ENCODE measurements around the gene CD55.

CD55 gene

DNA sequence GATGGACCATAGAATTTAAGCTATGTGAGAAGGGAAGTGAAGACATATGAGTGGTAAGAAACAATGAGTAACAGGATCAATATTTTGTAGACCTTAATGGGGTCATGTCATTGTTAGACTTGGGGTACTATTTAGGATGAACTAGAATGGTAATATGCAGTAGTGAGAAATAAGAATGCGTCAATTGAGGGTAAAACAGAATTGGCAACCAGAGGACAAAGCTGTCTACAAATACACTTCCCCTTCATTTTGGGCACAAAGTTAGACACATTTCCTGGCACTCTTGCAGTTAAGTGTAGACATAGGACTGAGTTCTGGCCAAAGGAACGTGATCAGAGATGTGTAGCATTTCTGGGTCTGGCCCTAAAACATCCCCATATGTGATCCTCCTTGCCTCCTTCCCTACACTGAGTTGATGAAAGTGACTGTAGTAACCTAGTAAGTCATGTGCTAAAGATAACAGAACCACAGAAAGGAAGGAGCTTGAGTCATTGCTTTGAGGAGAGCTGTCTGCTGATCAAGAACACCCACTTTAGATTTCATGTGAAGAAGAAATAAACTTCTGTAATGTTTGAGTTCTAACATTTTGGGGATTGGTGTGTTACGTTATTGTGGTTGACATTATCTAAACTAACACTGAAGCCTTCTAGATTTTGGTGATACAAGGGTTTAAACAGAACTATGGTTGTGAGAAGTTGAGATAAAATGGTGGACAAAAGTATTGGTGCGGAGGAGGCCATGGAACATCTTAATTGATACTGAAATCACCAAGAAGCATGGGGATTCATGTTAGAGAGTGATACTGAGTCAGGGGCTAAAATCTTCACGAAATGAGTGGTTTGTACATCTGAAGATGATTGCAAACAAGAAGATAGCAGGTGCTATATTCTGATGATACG, 41.7 kb downstream of the CD55 start:
- no peak for DNase-seq (ENCODE audit: low read depth)

GRCh38 chr1:207363871-207364270, 42.4 kb downstream of the CD55 start:
- no peak for DNase-seq (ENCODE audit: low read depth)

DNA sequence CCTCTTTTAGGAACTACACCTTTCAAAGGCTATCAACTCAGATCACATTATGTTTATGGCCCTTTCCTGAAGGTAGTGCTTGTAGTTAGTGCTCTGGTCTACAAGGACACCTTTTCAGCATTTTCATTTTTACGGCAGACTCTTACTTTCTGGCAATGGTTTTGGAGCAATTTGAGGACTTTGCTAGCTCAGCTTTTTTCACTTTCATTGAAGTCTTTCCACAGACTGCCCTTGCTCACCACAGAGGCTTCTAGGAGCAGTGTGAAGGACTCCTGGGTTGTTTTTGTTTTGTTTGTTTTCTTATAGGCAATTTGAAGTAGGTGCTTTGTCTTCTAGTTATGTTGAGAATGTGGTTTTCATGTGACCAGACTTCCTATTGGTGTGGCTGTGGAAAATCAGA, 43.1 kb downstream of the CD55 start:
- no peak for DNase-seq (ENCODE audit: low read depth)

DNA sequence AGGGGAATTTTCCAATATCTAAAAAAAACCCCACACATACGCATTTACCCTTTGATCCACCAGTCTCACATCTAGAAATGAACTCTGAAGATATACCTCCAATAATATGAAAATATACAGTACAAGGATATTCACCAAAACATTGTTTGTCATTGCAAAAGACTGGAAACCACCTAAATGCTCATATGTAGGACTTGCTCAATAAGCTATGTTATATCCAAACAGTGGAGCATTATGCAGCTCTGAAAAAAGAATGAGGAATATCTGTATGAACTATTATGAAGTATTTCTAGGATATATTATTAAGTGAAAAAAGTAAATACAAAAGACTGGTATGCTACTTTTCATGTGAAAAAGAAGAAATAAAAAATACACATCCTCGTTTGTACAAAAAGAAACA, 43.6 kb downstream of the CD55 start:
- DNase-seq (ENCODE audit: low read depth) = no peak

- DNase-seq (ENCODE audit: low read depth) = no peak
Observed at GRCh38 chr1:207366022-207366421, 44.5 kb downstream of the CD55 start.

GRCh38 chr1:207388721-207389120, 67.2 kb downstream of the CD55 start:
- DNase-seq (ENCODE audit: low read depth) = no peak

GRCh38 chr1:207389728-207390464, 68.4 kb downstream of the CD55 start:
- DNase-seq (ENCODE audit: low read depth) = no peak

DNA sequence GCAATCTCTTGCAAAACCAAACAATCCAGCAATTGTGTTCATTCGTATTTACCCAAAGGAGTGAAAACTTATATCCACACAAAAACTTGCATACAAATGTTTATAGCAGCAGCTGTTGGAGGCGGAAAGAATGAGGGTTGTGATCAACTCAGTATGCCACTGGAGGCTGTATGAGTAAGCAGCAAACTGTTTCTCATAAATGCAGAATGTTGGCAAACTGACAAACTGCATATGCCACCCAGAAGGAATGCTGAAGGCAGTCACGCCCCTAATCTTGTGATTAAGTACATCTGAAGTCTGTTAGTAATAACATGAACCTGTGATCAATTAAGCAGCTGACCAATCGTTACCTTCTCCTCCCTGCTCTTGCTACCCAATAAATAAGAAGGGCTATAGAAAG, 72.1 kb downstream of the CD55 start:
- DNase-seq (ENCODE audit: low read depth) = no peak

DNA sequence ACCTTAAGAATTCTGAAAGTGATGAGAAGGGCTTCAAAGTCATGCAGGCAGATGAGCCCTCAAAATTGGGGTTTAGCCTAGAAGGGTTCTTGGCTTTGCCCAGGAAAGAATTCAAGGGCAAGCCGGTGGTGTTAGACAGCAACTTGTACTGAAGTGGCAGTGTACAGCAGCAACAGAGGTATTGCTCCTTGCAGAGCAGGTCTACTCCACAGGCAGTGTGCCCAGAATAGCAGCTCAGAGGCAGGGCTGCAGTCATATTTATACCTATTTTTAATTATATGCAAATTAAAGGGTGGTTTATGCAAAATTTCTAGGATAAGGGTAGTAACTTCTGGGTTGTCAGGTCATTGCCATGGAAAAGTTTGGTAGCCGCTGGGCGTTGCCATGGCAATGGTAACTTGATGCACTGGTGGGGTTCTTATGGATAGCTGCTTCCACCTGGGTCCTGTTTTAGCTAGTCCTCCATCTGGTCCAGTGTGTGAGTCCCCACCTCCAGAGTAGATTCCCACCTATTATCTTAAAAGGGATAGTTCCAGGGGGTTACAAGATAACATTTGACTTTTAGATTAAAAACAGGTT, 74.8 kb downstream of the CD55 start:
- no peak for DNase-seq (ENCODE audit: low read depth)

DNA sequence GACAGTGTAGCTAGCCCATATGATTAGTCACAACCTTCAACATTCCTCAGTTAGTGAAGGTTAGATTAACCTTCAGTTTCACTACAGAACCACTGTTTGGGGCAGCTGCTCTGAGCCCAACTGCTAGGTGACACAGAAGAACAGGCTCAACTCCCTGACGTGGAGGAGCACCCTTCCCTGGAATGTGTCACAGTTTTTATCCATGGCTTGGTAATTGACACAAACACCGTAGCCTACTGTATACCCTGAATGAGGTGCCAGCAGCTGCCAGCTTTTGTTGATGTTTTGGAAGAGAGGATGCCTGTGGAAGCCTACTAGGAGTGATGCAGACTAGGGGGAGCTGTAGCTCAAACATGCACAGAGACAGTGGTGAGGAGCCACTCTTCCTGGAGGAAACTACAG, 76.0 kb downstream of the CD55 start:
- DNase-seq (ENCODE audit: low read depth) = no peak

- no peak for DNase-seq (ENCODE audit: low read depth)
Observed at GRCh38 chr1:207398986-207399385, 77.5 kb downstream of the CD55 start.

DNA sequence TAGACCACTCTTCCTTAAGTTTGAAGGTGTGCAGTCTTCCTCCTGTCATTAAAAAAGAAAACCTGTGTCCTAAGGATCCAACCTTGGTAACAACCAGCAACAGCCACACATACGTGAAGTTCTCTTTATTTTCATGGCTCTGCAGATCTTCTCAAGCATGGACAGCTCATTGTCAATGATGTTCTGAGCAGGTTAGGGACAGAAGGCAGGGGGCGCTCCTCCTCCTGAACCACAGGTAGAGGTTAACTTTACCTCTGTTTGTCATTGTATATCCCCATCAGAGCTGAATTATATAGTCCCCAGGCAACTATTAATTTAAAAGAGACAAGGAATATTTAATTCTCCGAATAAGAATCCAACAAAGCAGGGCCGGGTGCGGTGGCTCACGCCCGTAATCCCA, 80.1 kb downstream of the CD55 start:
- DNase-seq (ENCODE audit: low read depth) = no peak

GRCh38 chr1:207402744-207403143, 81.3 kb downstream of the CD55 start:
- no peak for DNase-seq (ENCODE audit: low read depth)

DNA sequence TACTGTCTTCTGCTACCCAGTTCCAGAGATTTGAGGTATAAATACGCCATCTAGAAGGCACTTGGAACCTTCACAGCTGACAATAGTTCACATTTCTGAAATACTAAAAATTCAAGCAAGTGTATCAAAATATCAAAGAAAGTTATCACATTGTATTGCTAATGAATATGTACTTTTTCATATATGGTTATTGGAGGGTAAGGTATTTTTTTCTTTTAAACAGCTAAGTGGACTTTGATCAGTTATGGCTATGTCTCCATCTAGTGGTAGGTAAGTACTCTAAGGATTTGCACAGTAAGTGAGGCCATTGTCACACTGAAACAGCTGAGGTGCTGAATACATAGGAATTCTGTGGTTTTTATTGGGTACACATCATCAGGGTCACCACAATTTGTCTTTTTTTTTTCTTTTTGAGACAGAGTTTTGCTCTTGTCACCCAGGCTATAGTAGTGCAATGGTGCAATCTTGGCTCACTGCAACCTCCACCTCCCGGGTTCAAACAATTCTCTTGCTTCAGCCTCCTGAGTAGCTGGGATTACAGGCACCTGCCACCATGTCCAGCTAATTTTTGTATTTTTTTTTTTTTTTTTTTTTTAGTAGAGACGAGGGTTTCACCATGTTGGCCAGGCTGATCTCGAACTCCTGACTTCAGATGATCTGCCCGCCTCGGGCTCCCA, 83.5 kb downstream of the CD55 start:
- DNase-seq (ENCODE audit: low read depth) = no peak

- no peak for DNase-seq (ENCODE audit: low read depth)
Observed at GRCh38 chr1:207405814-207406213, 84.3 kb downstream of the CD55 start.

DNA sequence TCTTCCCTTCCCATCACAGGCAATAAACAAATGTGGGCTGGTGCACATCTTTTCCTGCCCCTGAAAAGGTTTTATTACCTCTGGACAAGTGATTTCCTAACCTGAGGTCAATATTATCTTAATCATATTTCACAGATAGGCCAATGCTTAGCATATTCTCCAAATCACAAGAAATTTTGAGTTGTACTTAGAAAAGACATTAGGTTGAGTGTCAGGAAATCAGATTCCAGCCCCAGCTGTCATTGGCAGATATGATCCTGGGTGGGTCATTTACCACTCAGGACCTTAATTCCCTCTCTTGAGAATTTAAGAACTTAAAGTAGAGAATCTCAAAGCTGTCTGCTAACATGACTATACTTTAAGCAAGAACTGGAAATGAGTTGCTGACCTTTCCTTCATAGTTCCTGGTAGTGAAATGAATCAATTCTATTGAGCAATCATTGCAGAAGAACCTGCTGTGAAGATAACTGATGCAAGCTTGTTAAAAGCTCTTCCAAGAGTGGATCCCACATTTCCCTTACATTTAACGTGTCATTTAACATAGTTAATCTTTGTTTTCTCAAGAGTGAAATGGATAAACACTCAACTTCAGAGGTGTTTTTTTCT, 86.3 kb downstream of the CD55 start:
- no peak for DNase-seq (ENCODE audit: low read depth)

Measured in activated T-helper 9 cell treated with anti-CD3 and anti-CD28 coated beads, Interleukin-2, amount 50 U/mL, for 16 hours (primary cell).